Activated CD8-positive, alpha-beta memory T cell treated with anti-CD3 and anti-CD28 coated beads, Interleukin-2, amount 10 ng/mL, durations not matched to agents 7 days and 5 days (primary cell): ENCODE data around the gene TRIM41. TPM values are rescaled to one million over a fixed set of nuclear protein-coding genes. Genes with fewer than 3 reads are reported as not detected.
"Not testable (repeated sequence)": the region's sequence is repeated elsewhere in the genome, so short reads cannot be mapped to it uniquely, and the experiment has no call there.

ENCODE experiments used
- ATAC-seq: fragments of 150-1000 bp; cut with Tn5 transposase; one replicate; pipeline ENCODE4 v1.10.0; 2021; ENCODE audit warnings: moderate library complexity
- CTCF ChIA-PET: fragments of 350-600 bp; sonication (Branson Sonifier 250); formaldehyde crosslinking; loops from one replicate; lab custom pipeline; 2021; ENCODE audit warnings: antibody characterized with exemption; lab: Charles Lee
- DNase-seq: peaks from one replicate; pipeline ENCODE4 v3.0.0-alpha.2; 2020
- H3K27ac Mint-ChIP-seq: one replicate; pipeline ENCODE4 v1.8.0; 2021; ENCODE audit warnings: mild to moderate bottlenecking, mixed read lengths
- H3K27me3 Mint-ChIP-seq: one replicate; pipeline ENCODE4 v1.8.0; 2021; ENCODE audit warnings: mixed read lengths
- H3K36me3 Mint-ChIP-seq: one replicate; pipeline ENCODE4 v1.8.0; 2021; ENCODE audit warnings: mild to moderate bottlenecking, mixed read lengths
- H3K4me1 Mint-ChIP-seq: one replicate; pipeline ENCODE4 v1.8.0; 2021; ENCODE audit warnings: mixed read lengths
- H3K4me3 Mint-ChIP-seq: one replicate; pipeline ENCODE4 v1.8.0; 2021; ENCODE audit warnings: mild to moderate bottlenecking, moderate library complexity, mixed read lengths
- H3K9me3 Mint-ChIP-seq: one replicate; pipeline ENCODE4 v1.8.0; 2022; ENCODE audit warnings: low read depth, mixed read lengths
- total RNA-seq, 2 experiments: library from RNA; stranded (reverse); gene quantifications; one replicate each; pipeline ENCODE4 v1.2.3, GENCODE V29; 2021

TRIM41 gene
- total RNA-seq, 2 experiments from 2014 or later: 40.7 to 44.9 TPM

GRCh38 chr5:181207960-181208253 is 15.2 kb upstream of the TRIM41 start:
- peaks cover 27% of the 10 kb centered on the region for H3K4me1 Mint-ChIP-seq
- DNase-seq: no peak
- no peaks in the 10 kb centered on the region for H3K36me3 Mint-ChIP-seq
- CTCF ChIA-PET: interaction anchor here (1.3 to 7.4 kb wide), 12 partner anchors 8 to 40 kb away, joined by 4 to 129 read pairs (median 9); partner anchors contain the start of gene TRIM41
- peaks cover 25% of the 10 kb centered on the region for H3K27me3 Mint-ChIP-seq
- H3K4me3 Mint-ChIP-seq: peak overlapping the region; percentile 85
- no peak for ATAC-seq
- H3K9me3 Mint-ChIP-seq: no peaks in the 10 kb centered on the region
- peak overlapping the region; percentile 90 for H3K27ac Mint-ChIP-seq

- CTCF ChIA-PET: interaction anchor here (7.4 kb wide), 1 partner anchor 18 kb away, joined by 129 read pairs; no protein-coding TSS in a partner anchor
- not testable (repeated sequence) for H3K9me3 Mint-ChIP-seq, DNase-seq, H3K4me3 Mint-ChIP-seq, H3K27ac Mint-ChIP-seq, ATAC-seq, H3K36me3 Mint-ChIP-seq
- H3K27me3 Mint-ChIP-seq: peaks cover 18% of the 10 kb centered on the region
- peaks cover 27% of the 10 kb centered on the region for H3K4me1 Mint-ChIP-seq
Measured at GRCh38 chr5:181209006-181209405, 14.1 kb upstream of the TRIM41 start.

- CTCF ChIA-PET: interaction anchor here (0.8 to 0.9 kb wide), 2 partner anchors 13 to 20 kb away, joined by 3 read pairs; partner anchors contain the start of gene TRIM41
- not testable (repeated sequence) for H3K9me3 Mint-ChIP-seq, H3K36me3 Mint-ChIP-seq, ATAC-seq, H3K4me3 Mint-ChIP-seq, H3K27ac Mint-ChIP-seq, DNase-seq
- Mint-ChIP-seq H3K4me1 (peaks cover 27% of the 10 kb centered on the region), H3K27me3 (peaks cover 16% of the 10 kb centered on the region)
Measured at GRCh38 chr5:181210148-181210547, 12.9 kb upstream of the TRIM41 start.

GRCh38 chr5:181210698-181211097 is 12.4 kb upstream of the TRIM41 start:
- not testable (repeated sequence) for H3K9me3 Mint-ChIP-seq, DNase-seq, H3K36me3 Mint-ChIP-seq, ATAC-seq, H3K27ac Mint-ChIP-seq, H3K4me3 Mint-ChIP-seq
- H3K4me1 Mint-ChIP-seq: peaks cover 24% of the 10 kb centered on the region
- CTCF ChIA-PET: interaction anchor here (0.9 to 2.0 kb wide), 2 partner anchors 21 to 26 kb away, joined by 3 to 8 read pairs; no protein-coding TSS in a partner anchor
- peaks cover 13% of the 10 kb centered on the region for H3K27me3 Mint-ChIP-seq

GRCh38 chr5:181211208-181211607 is 11.9 kb upstream of the TRIM41 start:
- Mint-ChIP-seq H3K27ac (no peak overlapping the region), H3K36me3 (no peaks in the 10 kb centered on the region), H3K4me3 (no peak overlapping the region), H3K4me1 (peaks cover 22% of the 10 kb centered on the region), H3K9me3 (no peaks in the 10 kb centered on the region), H3K27me3 (peaks cover 7% of the 10 kb centered on the region)
- ATAC-seq (no peak), DNase-seq (no peak)
- CTCF ChIA-PET: interaction anchor here (0.9 to 2.0 kb wide), 2 partner anchors 21 to 26 kb away, joined by 3 to 8 read pairs; no protein-coding TSS in a partner anchor

GRCh38 chr5:181212080-181212479 is 11.0 kb upstream of the TRIM41 start:
- Mint-ChIP-seq H3K36me3 (no peaks in the 10 kb centered on the region), H3K9me3 (no peaks in the 10 kb centered on the region), H3K4me3 (no peak overlapping the region), H3K27me3 (peaks cover 2% of the 10 kb centered on the region), H3K4me1 (peaks cover 23% of the 10 kb centered on the region), H3K27ac (no peak overlapping the region)
- CTCF ChIA-PET: interaction anchor here (1.1 to 2.0 kb wide), 4 partner anchors 24 to 44 kb away, joined by 3 to 8 read pairs (median 4); no protein-coding TSS in a partner anchor
- no peak for DNase-seq
- no peak for ATAC-seq

- Mint-ChIP-seq H3K4me3 (no peak overlapping the region), H3K9me3 (no peaks in the 10 kb centered on the region), H3K36me3 (no peaks in the 10 kb centered on the region), H3K27me3 (peaks cover 2% of the 10 kb centered on the region), H3K4me1 (peaks cover 27% of the 10 kb centered on the region), H3K27ac (no peak overlapping the region)
- DNase-seq (no peak), ATAC-seq (no peak)
- CTCF ChIA-PET: interaction anchor here (1.1 to 1.5 kb wide), 5 partner anchors 15 to 45 kb away, joined by 3 to 4 read pairs (median 4); no protein-coding TSS in a partner anchor
Measured at GRCh38 chr5:181212934-181213333, 10.1 kb upstream of the TRIM41 start.

GRCh38 chr5:181214249-181214648 is 8.8 kb upstream of the TRIM41 start:
- not testable (repeated sequence) for H3K27me3 Mint-ChIP-seq, H3K9me3 Mint-ChIP-seq, H3K4me3 Mint-ChIP-seq, ATAC-seq, H3K36me3 Mint-ChIP-seq, DNase-seq
- Mint-ChIP-seq H3K4me1 (peaks cover 28% of the 10 kb centered on the region), H3K27ac (peak overlapping the region; percentile 42)
- CTCF ChIA-PET: interaction anchor here (1.5 kb wide), 2 partner anchors 17 to 30 kb away, joined by 3 to 4 read pairs; no protein-coding TSS in a partner anchor

GRCh38 chr5:181215997-181216989 is 6.8 kb upstream of the TRIM41 start:
- Mint-ChIP-seq H3K9me3 (no peaks in the 10 kb centered on the region), H3K27ac (peak overlapping the region; percentile 66), H3K4me1 (peaks cover 46% of the 10 kb centered on the region), H3K4me3 (peak overlapping the region; percentile 78), H3K36me3 (peaks cover 2% of the 10 kb centered on the region), H3K27me3 (peaks cover 5% of the 10 kb centered on the region)
- CTCF ChIA-PET: interaction anchor here (1.1 to 1.4 kb wide), 3 partner anchors 9 to 28 kb away, joined by 3 to 15 read pairs (median 3); no protein-coding TSS in a partner anchor
- ATAC-seq: peak; percentile 16
- peak; percentile 68 for DNase-seq

GRCh38 chr5:181217111-181217802 is 5.8 kb upstream of the TRIM41 start:
- H3K36me3 Mint-ChIP-seq: peaks cover 5% of the 10 kb centered on the region
- peak overlapping the region; percentile 91 for H3K27ac Mint-ChIP-seq
- ATAC-seq (peak; percentile 9), DNase-seq (peak; percentile 78)
- peak overlapping the region; percentile 78 for H3K4me3 Mint-ChIP-seq
- peaks cover 8% of the 10 kb centered on the region for H3K27me3 Mint-ChIP-seq
- H3K9me3 Mint-ChIP-seq: no peaks in the 10 kb centered on the region
- H3K4me1 Mint-ChIP-seq: peaks cover 56% of the 10 kb centered on the region
- CTCF ChIA-PET: interaction anchor here (1.0 to 1.1 kb wide), 2 partner anchors 10 to 25 kb away, joined by 3 read pairs; no protein-coding TSS in a partner anchor

- Mint-ChIP-seq H3K4me1 (peaks cover 56% of the 10 kb centered on the region), H3K36me3 (peaks cover 6% of the 10 kb centered on the region), H3K27me3 (peaks cover 9% of the 10 kb centered on the region), H3K27ac (peak overlapping the region; percentile 91), H3K4me3 (peak overlapping the region; percentile 78), H3K9me3 (no peaks in the 10 kb centered on the region)
- ATAC-seq (peak; percentile 6), DNase-seq (peak; percentile 67)
- CTCF ChIA-PET: interaction anchor here (1.0 kb wide), 1 partner anchor 10 kb away, joined by 3 read pairs; no protein-coding TSS in a partner anchor
Measured at GRCh38 chr5:181217803-181218062, 5.3 kb upstream of the TRIM41 start.

- ATAC-seq: no peak
- no peak for DNase-seq
- CTCF ChIA-PET: no interaction called here
- H3K9me3 Mint-ChIP-seq: no peaks in the 10 kb centered on the region
- H3K4me1 Mint-ChIP-seq: peaks cover 56% of the 10 kb centered on the region
- peak overlapping the region; percentile 91 for H3K27ac Mint-ChIP-seq
- H3K4me3 Mint-ChIP-seq: peak overlapping the region; percentile 78
- peaks cover 6% of the 10 kb centered on the region for H3K36me3 Mint-ChIP-seq
- H3K27me3 Mint-ChIP-seq: peaks cover 7% of the 10 kb centered on the region
Measured at GRCh38 chr5:181218795-181219124, 4.3 kb upstream of the TRIM41 start.
